Duodenal mucosa (tissue), 2 donors: Measurements from ENCODE around the gene PRC1.
A peak's percentile ranks its signal among the peaks of the same experiment; 100 is the strongest.
"Not testable (repeated sequence)": the region's sequence is repeated elsewhere in the genome, so short reads cannot be mapped to it uniquely, and the experiment has no call there.

Source experiments
- H3K27ac ChIP-seq: one replicate; pipeline ENCODE4 v1.7.0; 2013; ENCODE audit warnings: low read depth, low read length
- H3K27me3 ChIP-seq, 2 donors: one replicate each; pipeline ENCODE4 v1.7.0; 2013; ENCODE audit warnings: low read length in 2 of 2, control low read depth in 1 of 2; ENCODE audit not compliant: insufficient read depth in 2 of 2, control insufficient read depth in 1 of 2
- H3K36me3 ChIP-seq, 2 donors: one replicate each; pipeline ENCODE4 v1.7.0; 2013; ENCODE audit warnings: low read length in 2 of 2, control low read depth in 1 of 2; ENCODE audit not compliant: insufficient read depth in 2 of 2, control insufficient read depth in 1 of 2
- H3K4me1 ChIP-seq, 2 donors: one replicate each; pipeline ENCODE4 v1.7.0; 2013; ENCODE audit warnings: low read length in 2 of 2, control low read depth in 1 of 2; ENCODE audit not compliant: insufficient read depth in 2 of 2, control insufficient read depth in 1 of 2
- H3K4me3 ChIP-seq, 2 donors: one replicate each; pipeline ENCODE4 v1.7.0; 2013; ENCODE audit warnings: low read length in 2 of 2, low read depth in 1 of 2
- H3K9ac ChIP-seq, 2 donors: one replicate each; pipeline ENCODE4 v1.7.0; 2013; ENCODE audit warnings: low read length in 2 of 2, low read depth in 1 of 2
- H3K9me3 ChIP-seq, 2 donors: one replicate each; pipeline ENCODE4 v1.7.0; 2013; ENCODE audit warnings: low read length in 2 of 2, control low read depth in 1 of 2; ENCODE audit not compliant: control insufficient read depth in 1 of 2

Gene PRC1

DNA sequence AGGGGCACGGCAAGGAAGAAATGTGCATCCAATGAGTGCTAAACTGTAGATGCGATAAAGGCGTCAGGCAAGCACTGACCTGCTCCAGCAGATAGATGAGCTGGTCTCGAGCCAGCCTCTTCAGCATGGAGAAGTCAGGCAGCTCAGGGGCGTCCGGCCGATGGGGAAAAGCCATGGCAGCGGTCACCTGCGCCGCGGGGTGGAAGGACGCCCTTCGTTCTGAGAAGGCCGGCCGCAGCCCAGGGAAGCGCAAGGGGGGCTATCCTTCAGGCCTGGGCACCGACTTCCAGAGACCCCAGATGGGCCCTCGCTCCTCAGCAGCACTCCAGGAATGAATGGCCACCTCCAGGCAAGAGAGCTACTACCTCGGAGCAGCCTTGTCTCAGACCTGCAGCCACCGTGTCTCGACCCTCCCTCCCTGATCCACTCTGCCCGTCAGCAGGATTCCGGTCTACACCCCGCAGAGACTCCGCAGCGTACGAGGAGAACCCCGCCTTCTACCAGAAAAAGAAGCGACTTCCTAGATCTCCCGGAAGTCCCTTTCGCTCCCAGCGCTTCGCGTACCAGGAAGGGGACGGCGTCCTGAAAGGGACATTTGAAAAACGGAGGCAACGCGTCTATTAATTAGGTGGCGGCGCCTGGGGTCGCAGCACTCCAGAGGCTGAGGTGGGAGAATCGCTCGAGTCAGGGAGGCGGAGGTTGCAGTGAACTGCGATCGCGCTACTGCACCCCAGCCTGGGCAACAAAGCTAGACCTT is 27.9 kb upstream of the PRC1 start, which contains the start of gene VPS33B:
VPS33B (minus strand) TSS at position 520 of the 757 bp plus-strand sequence; CDS start at position 175, 345 bp downstream.
- H3K9me3 ChIP-seq: no peaks in the 10 kb centered on the region
- H3K4me1 ChIP-seq: peaks cover 17% of the 10 kb centered on the region in 2 donors
- H3K9ac ChIP-seq: peak within 1 kb of the TSS; percentile 89 to 99
- H3K27me3 ChIP-seq: no peaks in the 10 kb centered on the region
- peak within 1 kb of the TSS; percentile 27 for H3K27ac ChIP-seq
- H3K36me3 ChIP-seq: peaks cover 0 to 4% of the 10 kb centered on the region in 2 donors
- H3K4me3 ChIP-seq: peak within 1 kb of the TSS; percentile 98 to 100

DNA sequence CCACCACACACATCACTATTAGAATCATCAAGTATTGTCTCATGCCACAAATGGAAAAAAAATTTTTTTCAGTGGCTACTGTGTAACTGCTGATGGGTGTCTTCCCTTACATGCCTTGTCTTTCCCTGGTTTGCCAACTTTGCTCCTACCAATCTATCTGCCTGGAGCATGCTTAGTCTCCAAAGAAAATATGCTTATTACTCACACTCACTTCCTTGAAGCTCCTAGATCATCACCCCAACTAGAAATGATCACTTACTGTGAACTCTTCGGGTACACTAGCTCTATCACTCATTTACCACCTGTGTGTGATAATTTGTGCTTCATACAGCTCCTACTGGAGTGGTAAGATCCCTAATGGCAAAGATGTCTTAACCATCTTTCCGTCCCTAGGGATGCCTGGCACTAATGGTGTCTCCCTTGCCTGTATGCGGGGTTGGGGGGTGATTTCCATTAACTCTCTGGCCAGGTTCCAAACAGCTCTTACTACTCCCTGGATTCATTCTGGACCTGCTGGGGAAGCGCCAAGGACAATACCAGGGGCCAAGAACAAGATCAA is 27.3 kb upstream of the PRC1 start:
- H3K4me1 ChIP-seq: peaks cover 17% of the 10 kb centered on the region in 2 donors
- peak overlapping the region; percentile 89 to 99 for H3K9ac ChIP-seq
- no peaks in the 10 kb centered on the region for H3K27me3 ChIP-seq
- H3K4me3 ChIP-seq: peak overlapping the region; percentile 98 to 100
- H3K9me3 ChIP-seq: no peaks in the 10 kb centered on the region
- no peak overlapping the region for H3K27ac ChIP-seq
- H3K36me3 ChIP-seq: peaks cover 0 to 8% of the 10 kb centered on the region in 2 donors

DNA sequence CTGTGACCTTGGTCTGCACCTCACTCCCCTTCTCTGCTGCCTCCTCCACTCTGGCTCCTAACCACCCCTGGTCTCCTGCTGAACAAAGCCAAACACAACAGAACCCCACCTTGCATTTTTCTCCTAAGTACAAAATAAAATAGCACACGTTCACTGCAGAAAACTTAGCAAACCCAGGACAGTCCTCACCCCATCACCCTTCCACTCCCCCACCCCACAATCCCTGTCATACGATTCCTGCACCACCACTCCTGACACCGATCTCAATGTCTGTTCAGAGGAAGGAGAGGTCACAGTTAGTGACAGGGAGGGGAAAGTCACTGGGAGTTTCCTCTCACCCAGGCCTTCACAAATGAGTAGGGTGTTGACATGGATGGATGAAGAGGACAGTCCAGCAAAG is 23.8 kb upstream of the PRC1 start:
- Histone ChIP-seq H3K27me3 (no peaks in the 10 kb centered on the region), H3K36me3 (peaks cover 4 to 27% of the 10 kb centered on the region in 2 donors), H3K9ac (no peak overlapping the region), H3K27ac (no peak overlapping the region), H3K9me3 (no peaks in the 10 kb centered on the region), H3K4me1 (peaks cover 17% of the 10 kb centered on the region in 2 donors), H3K4me3 (no peak overlapping the region)

DNA sequence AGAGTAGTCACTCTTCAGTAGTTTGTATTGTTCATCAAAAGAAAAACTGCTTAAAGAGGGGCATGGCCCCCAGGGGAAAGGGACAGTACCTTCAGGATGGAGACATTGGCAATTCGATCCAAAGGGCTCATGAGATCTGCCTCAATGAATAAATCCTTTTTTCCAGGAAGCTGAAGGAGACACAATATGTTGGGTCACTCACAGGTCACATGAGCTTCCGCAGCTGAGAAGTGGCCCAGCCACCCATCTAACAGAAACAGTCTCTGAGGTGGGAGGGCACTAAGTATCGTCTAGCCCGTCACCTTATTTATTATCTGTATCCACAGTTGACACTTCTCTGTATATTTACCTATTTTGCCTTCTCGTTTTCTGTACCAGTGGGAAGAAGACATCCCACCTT is 23.4 kb upstream of the PRC1 start:
- Histone ChIP-seq H3K36me3 (peaks cover 9 to 32% of the 10 kb centered on the region in 2 donors), H3K9ac (no peak overlapping the region), H3K27ac (no peak overlapping the region), H3K4me3 (no peak overlapping the region), H3K27me3 (no peaks in the 10 kb centered on the region), H3K4me1 (peaks cover 13 to 17% of the 10 kb centered on the region in 2 donors), H3K9me3 (no peaks in the 10 kb centered on the region)

GRCh38 chr15:91013701-91014100 is 19.4 kb upstream of the PRC1 start:
- H3K27me3 ChIP-seq, H3K27ac ChIP-seq, H3K9me3 ChIP-seq, H3K4me1 ChIP-seq, H3K4me3 ChIP-seq, H3K9ac ChIP-seq: not testable (repeated sequence)
- peaks cover 18 to 55% of the 10 kb centered on the region in 2 donors for H3K36me3 ChIP-seq

GRCh38 chr15:91007266-91007665 is 12.9 kb upstream of the PRC1 start:
- Histone ChIP-seq H3K9ac (no peak overlapping the region), H3K27me3 (no peaks in the 10 kb centered on the region), H3K27ac (no peak overlapping the region), H3K9me3 (no peaks in the 10 kb centered on the region), H3K4me1 (no peaks in the 10 kb centered on the region), H3K4me3 (no peak overlapping the region), H3K36me3 (peaks cover 33 to 70% of the 10 kb centered on the region in 2 donors)

DNA sequence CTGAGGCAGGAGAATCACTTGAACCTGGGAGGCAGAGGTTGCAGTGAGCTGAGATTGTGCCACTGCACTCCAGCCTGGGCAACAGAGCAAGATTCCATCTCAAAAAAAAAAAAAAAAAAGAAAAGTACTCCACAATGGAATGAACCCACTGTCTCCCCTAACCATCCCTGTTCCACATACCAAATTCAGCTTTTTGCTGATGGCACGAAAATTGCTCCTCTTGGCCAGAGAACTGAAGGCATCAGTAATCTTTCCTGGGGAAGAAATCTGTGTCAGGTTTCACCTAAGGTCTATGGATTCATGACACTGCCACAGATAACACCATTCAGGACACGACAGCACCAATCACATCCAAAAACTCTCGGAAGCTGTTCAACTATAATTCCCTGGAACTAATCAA is 6.9 kb upstream of the PRC1 start:
- Histone ChIP-seq H3K9ac (no peak overlapping the region), H3K27me3 (no peaks in the 10 kb centered on the region), H3K27ac (no peak overlapping the region), H3K36me3 (peaks cover 24 to 71% of the 10 kb centered on the region in 2 donors), H3K4me1 (no peaks in the 10 kb centered on the region), H3K4me3 (no peak overlapping the region), H3K9me3 (no peaks in the 10 kb centered on the region)

DNA sequence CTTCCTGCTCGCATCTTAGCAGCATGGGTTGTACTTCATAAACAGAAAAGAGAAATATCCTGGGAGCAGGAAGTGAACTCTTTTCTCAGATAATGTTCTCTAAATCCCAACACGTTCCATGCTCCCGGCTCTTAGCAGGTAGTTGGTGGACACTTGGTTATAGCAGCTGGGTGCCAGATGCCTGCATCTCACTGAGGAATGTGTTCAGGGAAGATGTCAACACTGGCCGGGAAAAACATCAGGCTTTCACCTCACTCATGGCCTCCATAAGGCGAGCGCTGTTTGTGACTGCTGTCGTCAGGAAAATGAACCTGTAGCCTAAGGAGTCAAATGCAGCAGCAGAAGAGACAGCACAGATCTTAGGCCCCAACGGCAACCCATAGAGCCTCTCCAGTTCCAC is 4.4 kb upstream of the PRC1 start:
- Histone ChIP-seq H3K27me3 (no peaks in the 10 kb centered on the region), H3K4me3 (no peak overlapping the region), H3K36me3 (peaks cover 14 to 53% of the 10 kb centered on the region in 2 donors), H3K27ac (no peak overlapping the region), H3K9me3 (no peaks in the 10 kb centered on the region), H3K4me1 (peaks cover 5 to 7% of the 10 kb centered on the region in 2 donors), H3K9ac (no peak overlapping the region)

- no peaks in the 10 kb centered on the region for H3K9me3 ChIP-seq
- no peaks in the 10 kb centered on the region for H3K27me3 ChIP-seq
- H3K9ac ChIP-seq: peak overlapping the region; percentile 88 to 98
- H3K4me3 ChIP-seq: peak overlapping the region; percentile 77 to 94
- H3K27ac ChIP-seq: peak overlapping the region; percentile 50
- H3K4me1 ChIP-seq: peaks cover 7 to 12% of the 10 kb centered on the region in 2 donors
- H3K36me3 ChIP-seq: peaks cover 3 to 15% of the 10 kb centered on the region in 2 donors
Measured at GRCh38 chr15:90994059-90994416, 297 bp downstream of the PRC1 start.

- no peaks in the 10 kb centered on the region for H3K36me3 ChIP-seq
- no peak overlapping the region for H3K9ac ChIP-seq
- H3K4me1 ChIP-seq: peaks cover 14 to 19% of the 10 kb centered on the region in 2 donors
- H3K27me3 ChIP-seq: no peaks in the 10 kb centered on the region
- H3K27ac ChIP-seq: no peak overlapping the region
- no peak overlapping the region for H3K4me3 ChIP-seq
- H3K9me3 ChIP-seq: no peaks in the 10 kb centered on the region
Measured at GRCh38 chr15:90991587-90992285, 2.6 kb downstream of the PRC1 start.
